Right atrium auricular region (tissue), 2 donors: ENCODE results near the gene LAMA4. TPM values are rescaled to one million over a fixed set of nuclear protein-coding genes. Genes with fewer than 3 reads are reported as not detected.

Source experiments
- DNase-seq: peaks from one replicate; pipeline ENCODE4 v3.0.0-alpha.2; 2019; ENCODE audit warnings: low spot score
- H3K27ac ChIP-seq, 2 donors: fragments of 200-600 bp; sonication (generic); 1 replicate in 1 of 2; 2 replicates in 1 of 2; pipeline ENCODE4 v1.5.1; 2016 to 2019
- H3K27me3 ChIP-seq, 2 donors: fragments of 200-600 bp; sonication (generic); one replicate each; pipeline versions ENCODE4 v1.5.1 to v1.6.0; 2017 to 2019
- H3K36me3 ChIP-seq: fragments of 200-600 bp; sonication (generic); one replicate; pipeline ENCODE4 v1.5.1; 2016
- H3K4me1 ChIP-seq, 2 donors: fragments of 200-600 bp; sonication (generic); one replicate each; pipeline versions ENCODE4 v1.5.1 to v1.6.0; 2017 to 2019
- H3K4me3 ChIP-seq, 2 donors: fragments of 200-600 bp; sonication (generic); 1 replicate in 1 of 2; 2 replicates in 1 of 2; pipeline ENCODE4 v1.5.1; 2017 to 2019; ENCODE audit warnings: mild to moderate bottlenecking in 1 of 2, moderate library complexity in 1 of 2
- H3K9me3 ChIP-seq, 2 donors: fragments of 200-600 bp; sonication (generic); one replicate each; pipeline ENCODE4 v1.5.1; 2019
- CTCF ChIP-seq, 2 donors: fragments of 200-600 bp; sonication (generic); IDR thresholded peaks; one replicate each; pipeline ENCODE4 v1.5.1; 2019; ENCODE audit warnings: antibody characterized with exemption in 2 of 2
- total RNA-seq, 2 donors: library from RNA; depleted of rRNA; stranded (reverse); fragments of >200 nt; gene quantifications; one replicate each; pipeline ENCODE4 v1.1.0, GENCODE V29; 2016

The LAMA4 gene
- total RNA-seq, 2 donors from 2014 or later: 37.2 to 47.1 TPM

GRCh38 chr6:112252571-112253497 lies 1.5 kb downstream of the LAMA4 start:
- Histone ChIP-seq H3K4me3 (peak overlapping the region; percentile 60 to 72), H3K27me3 (no peaks in the 10 kb centered on the region), H3K27ac (peak overlapping the region; percentile 91 to 95), H3K4me1 (peaks cover 0 to 44% of the 10 kb centered on the region in 2 donors), H3K9me3 (no peaks in the 10 kb centered on the region), H3K36me3 (no peaks in the 10 kb centered on the region)
- no peak for TF ChIP-seq CTCF (IDR thresholded peaks at IDR 0.05)
- DNase-seq: no peak

GRCh38 chr6:112251171-112251875 lies 3.0 kb downstream of the LAMA4 start:
- no peaks in the 10 kb centered on the region for H3K9me3 ChIP-seq
- H3K4me1 ChIP-seq: peaks cover 0 to 59% of the 10 kb centered on the region in 2 donors
- peak overlapping the region; percentile 91 to 95 for H3K27ac ChIP-seq
- no peak for DNase-seq
- H3K4me3 ChIP-seq: peak overlapping the region; percentile 60 to 72
- no peak for TF ChIP-seq CTCF (IDR thresholded peaks at IDR 0.05)
- H3K27me3 ChIP-seq: no peaks in the 10 kb centered on the region
- no peaks in the 10 kb centered on the region for H3K36me3 ChIP-seq

GRCh38 chr6:112249489-112249888 lies 4.9 kb downstream of the LAMA4 start:
- H3K4me3 ChIP-seq: no peak overlapping the region
- H3K4me1 ChIP-seq: peaks cover 0 to 69% of the 10 kb centered on the region in 2 donors
- H3K36me3 ChIP-seq: no peaks in the 10 kb centered on the region
- H3K27me3 ChIP-seq: no peaks in the 10 kb centered on the region
- H3K27ac ChIP-seq: no peak overlapping the region
- no peak for DNase-seq
- H3K9me3 ChIP-seq: no peaks in the 10 kb centered on the region
- no peak for TF ChIP-seq CTCF (IDR thresholded peaks at IDR 0.05)

- Histone ChIP-seq H3K4me1 (peaks cover 0 to 71% of the 10 kb centered on the region in 2 donors), H3K27ac (peak overlapping the region in 1 of 2 donors; percentile 52), H3K27me3 (no peaks in the 10 kb centered on the region), H3K9me3 (no peaks in the 10 kb centered on the region), H3K36me3 (no peaks in the 10 kb centered on the region), H3K4me3 (no peak overlapping the region)
- DNase-seq: no peak
- no peak for TF ChIP-seq CTCF (IDR thresholded peaks at IDR 0.05)
Observed at GRCh38 chr6:112247275-112247674, 7.1 kb downstream of the LAMA4 start.

- peaks cover 0 to 64% of the 10 kb centered on the region in 2 donors for H3K4me1 ChIP-seq
- no peak for TF ChIP-seq CTCF (IDR thresholded peaks at IDR 0.05)
- H3K27me3 ChIP-seq: no peaks in the 10 kb centered on the region
- H3K4me3 ChIP-seq: no peak overlapping the region
- DNase-seq: no peak
- H3K27ac ChIP-seq: peak overlapping the region; percentile 52 to 54
- H3K36me3 ChIP-seq: no peaks in the 10 kb centered on the region
- H3K9me3 ChIP-seq: no peaks in the 10 kb centered on the region
Observed at GRCh38 chr6:112245511-112246203, 8.7 kb downstream of the LAMA4 start.
